Activated CD8-positive, alpha-beta memory T cell treated with anti-CD3 and anti-CD28 coated beads for 1 hour (primary cell): ENCODE measurements around the gene RBM11.

Source experiments
- DNase-seq, 2 donors: peaks; one replicate each; pipeline ENCODE4 v3.0.0-alpha.2; 2020; ENCODE audit warnings: low read depth in 1 of 2; ENCODE audit errors: extremely low read depth in 1 of 2

The RBM11 gene

DNA sequence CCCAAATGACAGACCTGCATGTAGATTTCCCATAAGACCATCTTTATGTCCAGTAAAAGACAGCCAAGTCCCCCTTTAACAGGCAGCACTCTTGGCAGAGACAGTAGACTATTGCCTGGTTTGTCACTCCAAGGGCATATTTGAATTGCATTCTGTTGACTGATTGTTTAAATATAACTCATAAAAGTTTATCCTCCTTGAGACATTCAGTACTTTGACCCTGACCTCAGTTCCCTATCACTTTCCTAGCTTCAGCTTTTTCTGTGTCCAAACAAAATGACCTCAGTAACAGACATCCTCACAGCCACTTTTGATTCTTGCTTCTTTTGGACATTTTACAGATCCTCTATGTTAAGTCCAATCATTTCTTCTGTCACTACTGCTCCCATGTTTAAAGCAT lies 51.1 kb downstream of the RBM11 start:
- DNase-seq, result no peak

- no peak for DNase-seq
These were observed 54.7 kb downstream of the RBM11 start for GRCh38 chr21:14270631-14271030.

- DNase-seq, result no peak
These were observed 55.1 kb downstream of the RBM11 start for GRCh38 chr21:14271053-14271452.

DNA sequence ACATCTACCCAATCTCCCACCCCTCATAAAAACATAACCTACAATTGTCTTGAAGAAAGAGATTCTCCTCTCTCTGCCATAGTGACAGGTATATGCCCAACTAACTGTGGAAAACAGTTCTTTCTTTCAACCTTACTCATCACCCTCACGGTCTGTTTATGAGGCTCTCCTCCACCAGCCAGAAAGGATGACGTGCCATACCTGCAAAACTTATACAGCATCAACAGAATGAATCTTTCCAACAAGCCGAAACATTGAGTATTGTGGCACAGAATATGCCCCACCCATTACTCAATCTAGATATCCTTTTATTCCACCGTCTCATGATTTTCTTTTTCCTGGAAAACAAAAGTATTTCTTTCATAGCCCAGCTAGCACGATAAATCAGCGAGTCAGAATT lies 55.7 kb downstream of the RBM11 start:
- DNase-seq, result no peak

DNA sequence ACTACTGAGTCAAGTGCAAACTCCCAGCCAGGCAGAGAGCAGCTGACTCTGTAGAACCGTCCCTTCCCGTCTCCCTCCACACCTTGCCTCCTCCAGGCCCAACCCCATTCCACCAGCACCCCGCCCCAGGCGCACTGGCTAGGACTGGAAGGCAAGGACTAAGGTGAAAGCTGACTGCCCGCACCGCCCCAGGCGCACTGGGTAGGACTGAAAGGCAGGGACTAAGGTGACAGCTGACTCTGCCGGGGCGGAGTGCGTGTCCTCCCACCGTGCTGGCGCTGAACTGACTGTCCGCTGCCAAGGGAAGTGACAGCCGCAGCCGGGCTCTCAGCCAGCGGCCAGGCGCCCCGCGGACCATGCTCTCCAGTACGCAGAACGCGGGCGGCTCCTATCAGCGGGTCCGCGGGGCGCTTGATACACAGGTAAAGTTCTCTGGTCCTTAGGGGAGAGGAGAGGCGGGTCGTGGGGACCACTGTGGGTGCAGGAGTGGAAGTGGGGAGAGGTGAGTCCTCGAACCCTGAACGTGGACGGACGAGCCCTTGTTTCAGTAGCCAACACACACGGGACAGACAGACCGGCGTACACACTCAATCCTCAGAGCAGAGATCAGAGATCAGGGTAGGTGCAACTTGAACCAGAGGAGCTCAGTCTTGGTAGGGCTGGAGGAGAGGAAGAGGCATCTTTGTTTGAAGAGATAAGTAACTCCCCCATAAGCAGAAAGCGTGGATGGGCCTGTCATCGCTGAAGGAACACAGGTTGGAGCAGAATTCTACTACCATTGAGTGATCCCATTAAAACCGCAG lies 58.0 kb downstream of the RBM11 start:
- no peak for DNase-seq

DNA sequence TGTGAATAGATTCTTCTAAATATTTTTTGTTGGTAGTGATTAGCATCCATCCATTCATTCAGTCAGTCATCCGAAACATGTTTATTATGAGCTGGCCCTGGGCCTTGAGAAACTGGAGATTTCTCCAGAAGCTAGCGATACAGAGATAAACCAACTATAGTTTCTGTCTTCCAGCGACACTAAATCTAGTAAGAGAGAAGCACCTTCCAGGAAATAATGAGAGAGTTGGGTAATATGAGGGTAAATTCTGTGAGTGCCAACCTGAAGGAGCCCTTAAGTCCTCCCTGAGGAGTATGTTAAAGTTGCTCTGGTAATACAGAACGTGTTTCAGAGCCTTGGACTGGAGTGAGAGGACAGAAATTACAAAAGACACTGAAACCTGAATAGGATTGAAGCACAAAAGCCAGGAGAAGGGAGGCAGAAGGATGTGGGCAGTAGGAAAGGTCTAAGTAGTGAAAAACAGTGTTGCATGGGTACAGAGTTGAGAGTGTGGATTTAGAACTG lies 59.8 kb downstream of the RBM11 start:
- no peak for DNase-seq
